LNCAP (cell line): ENCODE measurements around the gene RNF17.

Source experiments
- TF ChIP-seq, protein P1 (sequence below): fragments of 450-650 bp; IDR thresholded peaks from 2 replicates; pipeline ENCODE4 v1.5.1; 2017; ENCODE audit warnings: mild to moderate bottlenecking

The RNF17 gene

DNA sequence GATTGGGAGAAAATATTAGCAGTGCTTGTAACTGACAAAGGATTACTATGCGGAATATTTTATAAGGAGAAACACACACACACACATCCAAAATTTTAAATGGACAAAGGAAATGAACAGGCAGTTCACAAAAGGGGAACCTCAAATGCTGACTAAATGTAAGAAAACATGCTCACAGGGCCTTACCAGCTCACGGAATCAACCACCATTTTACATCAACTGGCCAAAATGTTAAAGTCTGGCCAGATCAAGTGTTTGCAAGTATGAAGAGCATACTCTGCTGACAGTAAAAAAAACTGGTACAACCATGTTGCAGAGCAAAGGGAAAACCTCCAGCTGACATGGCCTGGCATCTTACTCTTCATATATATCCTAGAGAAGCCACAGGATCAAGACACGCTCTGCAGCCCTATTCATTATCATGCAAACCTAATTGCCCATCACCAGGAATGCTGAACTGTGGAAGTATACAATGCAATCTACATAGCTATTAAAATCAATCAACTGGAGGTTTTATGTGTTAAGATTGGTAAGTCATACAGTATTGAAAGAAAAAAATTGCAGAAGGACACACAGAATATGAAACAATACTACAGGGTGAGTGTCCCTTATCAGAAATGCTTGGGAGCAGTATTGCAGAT is 124.4 kb downstream of the RNF17 start:
- TF ChIP-seq, protein P1, sequence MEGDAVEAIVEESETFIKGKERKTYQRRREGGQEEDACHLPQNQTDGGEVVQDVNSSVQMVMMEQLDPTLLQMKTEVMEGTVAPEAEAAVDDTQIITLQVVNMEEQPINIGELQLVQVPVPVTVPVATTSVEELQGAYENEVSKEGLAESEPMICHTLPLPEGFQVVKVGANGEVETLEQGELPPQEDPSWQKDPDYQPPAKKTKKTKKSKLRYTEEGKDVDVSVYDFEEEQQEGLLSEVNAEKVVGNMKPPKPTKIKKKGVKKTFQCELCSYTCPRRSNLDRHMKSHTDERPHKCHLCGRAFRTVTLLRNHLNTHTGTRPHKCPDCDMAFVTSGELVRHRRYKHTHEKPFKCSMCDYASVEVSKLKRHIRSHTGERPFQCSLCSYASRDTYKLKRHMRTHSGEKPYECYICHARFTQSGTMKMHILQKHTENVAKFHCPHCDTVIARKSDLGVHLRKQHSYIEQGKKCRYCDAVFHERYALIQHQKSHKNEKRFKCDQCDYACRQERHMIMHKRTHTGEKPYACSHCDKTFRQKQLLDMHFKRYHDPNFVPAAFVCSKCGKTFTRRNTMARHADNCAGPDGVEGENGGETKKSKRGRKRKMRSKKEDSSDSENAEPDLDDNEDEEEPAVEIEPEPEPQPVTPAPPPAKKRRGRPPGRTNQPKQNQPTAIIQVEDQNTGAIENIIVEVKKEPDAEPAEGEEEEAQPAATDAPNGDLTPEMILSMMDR, result no peak

DNA sequence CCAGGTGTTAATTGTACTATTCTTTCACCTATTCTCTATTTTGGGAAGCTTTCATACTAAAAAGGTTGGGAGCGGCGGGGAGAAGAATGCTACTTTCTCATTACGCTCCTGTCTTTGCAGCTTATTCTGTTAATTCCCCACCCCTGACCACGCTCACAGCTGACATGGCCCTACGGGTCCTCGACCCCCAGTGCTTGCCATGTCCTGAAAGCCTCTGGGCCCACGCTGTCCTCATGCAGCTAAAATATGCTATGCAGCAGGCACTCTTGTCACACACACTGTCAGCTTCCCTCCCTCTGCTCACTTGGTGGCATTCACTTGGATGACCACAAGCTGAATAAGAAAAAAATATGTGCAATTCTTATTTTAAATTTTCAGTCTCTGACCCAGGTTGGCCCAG is 126.3 kb downstream of the RNF17 start:
- TF ChIP-seq, protein P1, result no peak

DNA sequence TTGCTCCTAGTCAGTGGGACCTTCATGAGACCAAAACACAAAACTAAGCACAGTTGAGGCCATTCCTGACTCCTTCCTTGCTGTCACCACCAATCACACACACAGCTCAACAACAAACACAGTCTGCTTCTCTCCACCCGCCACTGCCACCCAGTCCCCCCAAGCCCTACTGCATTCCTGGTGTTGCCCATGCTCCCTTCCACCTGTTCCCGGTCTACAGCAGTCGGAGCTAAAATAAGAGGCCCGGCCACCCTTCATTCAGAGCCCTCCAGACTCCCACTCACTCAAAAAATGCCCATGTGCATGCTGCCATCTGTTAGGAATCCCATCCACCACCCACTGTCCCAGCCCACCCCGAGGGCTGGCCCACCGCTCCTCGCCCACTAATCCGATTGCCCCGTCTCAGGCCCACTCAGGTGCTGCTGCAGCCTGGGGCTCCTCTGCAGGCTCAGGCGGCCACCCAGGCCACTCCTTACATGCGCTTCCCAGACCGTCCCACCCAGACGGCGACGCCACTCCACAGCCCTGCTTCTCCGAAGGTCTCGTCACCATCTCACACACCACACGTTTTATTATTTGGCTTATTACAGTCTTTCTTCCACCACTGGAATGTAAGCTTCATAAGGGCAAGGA is 127.6 kb downstream of the RNF17 start:
- TF ChIP-seq, protein P1, result no peak

DNA sequence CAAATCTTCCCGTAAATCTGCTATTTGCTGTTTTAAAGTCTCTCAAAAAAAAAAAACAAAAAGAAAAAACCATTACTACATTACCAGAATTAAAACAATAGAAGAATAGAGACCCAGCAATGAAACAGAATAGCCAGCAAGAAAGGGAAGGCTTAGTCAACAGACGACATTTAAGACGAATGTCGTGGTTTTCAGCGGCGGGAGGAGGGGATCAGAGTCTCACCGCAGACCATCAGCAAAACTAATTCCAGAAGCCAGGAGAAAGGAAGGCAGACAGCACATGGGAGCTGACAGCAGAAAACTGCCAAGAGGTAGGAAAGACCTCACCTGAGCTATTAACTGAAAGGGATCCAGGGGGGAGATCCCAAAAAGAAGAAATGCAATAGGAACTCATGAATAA is 128.9 kb downstream of the RNF17 start:
- TF ChIP-seq, protein P1, result no peak

DNA sequence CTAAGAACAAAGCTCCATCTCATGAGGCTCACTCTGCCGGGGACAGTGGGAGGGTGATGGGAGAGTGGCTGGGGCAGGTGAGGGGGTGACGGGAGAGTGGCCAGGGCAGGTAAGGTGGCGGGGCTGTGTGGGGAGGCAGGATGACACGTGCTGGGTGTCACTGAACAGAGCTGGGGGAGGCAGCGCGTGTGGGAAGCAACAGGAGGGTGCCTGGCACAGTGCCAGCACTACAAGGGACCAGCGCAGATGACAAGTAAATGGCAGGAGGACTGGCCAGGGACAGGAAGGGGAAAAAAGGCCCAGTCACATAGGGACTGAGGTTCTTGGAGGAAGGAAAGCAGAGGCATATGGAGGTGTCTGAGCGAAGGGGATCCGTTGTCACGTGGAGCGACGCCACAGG is 129.9 kb downstream of the RNF17 start:
- TF ChIP-seq, protein P1, result no peak

DNA sequence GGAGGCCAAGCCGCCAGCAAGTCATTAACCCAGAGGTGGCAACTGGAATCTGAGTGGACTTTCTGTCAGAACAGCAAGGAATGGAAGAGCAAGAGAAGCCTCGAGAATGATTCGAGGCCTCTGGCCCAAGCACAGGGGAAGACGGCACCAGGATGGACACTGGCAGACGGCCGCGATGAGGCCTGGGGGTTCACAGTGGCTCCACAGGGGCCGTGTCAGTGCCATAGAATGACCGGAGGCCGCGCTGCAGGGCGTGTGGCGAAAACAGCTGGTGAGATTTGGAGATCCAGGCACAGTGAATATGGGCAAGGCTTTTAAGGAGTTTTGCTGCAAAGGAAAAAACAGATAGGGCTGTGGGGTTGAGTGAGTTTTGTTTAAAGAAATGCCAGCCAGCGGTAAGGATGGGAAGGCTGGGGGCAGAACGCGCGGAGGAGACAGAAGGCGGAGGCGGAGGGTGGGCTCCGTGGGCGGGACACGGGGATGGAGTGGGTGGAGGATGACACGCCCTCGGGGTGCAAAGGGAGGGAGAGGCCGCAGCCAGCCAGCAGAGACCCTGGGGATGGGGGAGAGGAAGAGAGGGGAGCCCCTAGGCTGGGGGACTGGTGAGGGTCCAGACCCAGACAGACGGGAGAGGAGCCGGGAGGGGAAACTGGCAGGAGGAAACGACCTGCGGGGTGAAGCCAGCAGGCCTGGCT is 130.5 kb downstream of the RNF17 start:
- TF ChIP-seq, protein P1, result no peak

DNA sequence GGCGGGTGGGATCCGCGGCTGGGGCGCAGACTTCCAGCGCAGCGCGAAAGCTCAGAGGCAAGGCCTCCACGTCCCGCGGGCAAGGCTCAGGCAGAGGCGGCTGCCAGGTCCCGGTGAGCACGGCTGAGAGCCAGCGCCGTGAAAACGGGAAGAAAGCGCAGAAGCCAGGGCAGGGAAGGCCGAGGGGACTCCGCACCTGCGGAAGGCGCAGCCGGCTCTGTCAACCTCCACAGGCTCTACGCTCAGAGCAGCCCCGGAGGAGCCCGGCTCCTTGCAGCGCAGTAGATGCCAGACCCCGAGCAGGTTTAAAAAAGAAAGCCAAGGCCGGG is 131.0 kb downstream of the RNF17 start:
- TF ChIP-seq, protein P1, result no peak
